GM19035 (cell line): ENCODE measurements around the gene FSTL3.
"Not testable (repeated sequence)": the region's sequence is repeated elsewhere in the genome, so short reads cannot be mapped to it uniquely, and the experiment has no call there.

ENCODE experiments used
- ATAC-seq: cut with Tn5 transposase; IDR thresholded peaks from one replicate; pipeline ENCODE4 v1.9.1; 2021; ENCODE audit not compliant: unreplicated experiment

Gene FSTL3

DNA sequence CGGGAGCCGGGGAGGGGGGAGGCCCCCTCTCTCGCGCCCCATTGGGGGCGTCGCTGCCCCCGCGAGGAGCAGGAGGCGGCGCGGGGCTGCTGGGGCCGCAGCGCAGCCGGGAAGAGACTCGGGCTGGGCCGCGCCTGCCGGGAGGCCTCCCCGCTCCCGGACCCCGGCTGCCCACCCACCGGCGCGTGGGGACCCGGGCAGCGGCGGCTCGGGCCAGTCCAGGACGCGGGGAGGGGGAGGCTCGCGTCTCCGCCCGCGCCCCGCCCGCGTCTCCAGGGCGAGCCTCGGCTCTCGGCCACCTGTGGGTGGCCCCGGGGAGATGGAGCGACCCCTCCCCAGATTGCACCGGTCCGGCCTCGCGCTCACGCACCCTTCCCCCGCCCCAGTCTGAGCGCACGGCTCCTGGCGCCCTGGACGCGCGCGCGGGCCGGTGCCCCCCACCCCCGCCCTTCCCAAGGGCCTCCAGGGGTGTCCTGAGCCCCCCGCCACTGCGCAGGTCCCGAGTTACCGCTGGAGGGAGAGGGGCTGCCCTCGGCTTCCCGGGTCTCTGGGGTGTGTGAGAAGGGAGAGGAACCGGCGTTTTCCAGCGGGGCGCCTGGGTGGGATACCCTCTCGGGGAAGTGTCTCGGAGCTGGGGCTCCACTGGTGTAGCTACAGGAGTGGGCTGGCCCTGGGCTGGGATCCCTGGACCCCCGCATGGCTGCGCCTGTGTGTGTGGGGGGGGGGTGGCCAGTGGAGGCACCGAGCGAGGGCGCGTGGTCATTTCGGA is 33.2 kb downstream of the FSTL3 start:
- ATAC-seq: no peak

DNA sequence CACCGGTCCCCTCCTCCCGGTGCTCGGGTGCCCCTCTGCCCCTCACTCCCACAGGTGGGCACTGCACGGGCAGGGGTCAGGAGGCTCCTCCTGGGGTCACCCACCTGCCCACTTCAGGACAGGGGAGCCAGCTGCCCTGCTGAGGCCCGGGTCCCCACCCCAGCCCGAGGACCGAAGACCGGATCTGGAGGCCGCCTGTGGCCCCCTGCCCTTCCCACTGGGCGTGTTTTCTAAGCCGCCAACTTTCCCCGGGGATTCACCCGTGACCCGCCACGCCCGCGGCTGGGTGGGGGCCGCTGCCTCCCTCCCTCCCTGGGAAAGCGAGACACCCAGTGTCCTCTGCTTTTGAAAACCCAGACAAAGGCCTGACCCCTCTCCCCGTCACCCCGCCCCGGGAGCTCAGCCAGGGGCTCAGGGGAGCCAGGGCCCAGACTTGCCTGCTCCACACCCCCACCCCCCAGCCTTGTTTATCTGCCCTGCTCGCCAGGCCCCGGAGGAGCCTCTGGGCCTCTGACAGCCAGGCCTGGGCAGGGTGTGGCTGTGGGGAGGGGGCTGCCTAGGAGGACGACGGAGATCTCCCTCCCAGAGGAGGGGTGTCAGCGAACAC is 33.9 kb downstream of the FSTL3 start:
- no peak for ATAC-seq

GRCh38 chr19:710767-711166 is 34.6 kb downstream of the FSTL3 start:
- ATAC-seq: no peak

GRCh38 chr19:711254-711653 is 35.1 kb downstream of the FSTL3 start:
- ATAC-seq: no peak

DNA sequence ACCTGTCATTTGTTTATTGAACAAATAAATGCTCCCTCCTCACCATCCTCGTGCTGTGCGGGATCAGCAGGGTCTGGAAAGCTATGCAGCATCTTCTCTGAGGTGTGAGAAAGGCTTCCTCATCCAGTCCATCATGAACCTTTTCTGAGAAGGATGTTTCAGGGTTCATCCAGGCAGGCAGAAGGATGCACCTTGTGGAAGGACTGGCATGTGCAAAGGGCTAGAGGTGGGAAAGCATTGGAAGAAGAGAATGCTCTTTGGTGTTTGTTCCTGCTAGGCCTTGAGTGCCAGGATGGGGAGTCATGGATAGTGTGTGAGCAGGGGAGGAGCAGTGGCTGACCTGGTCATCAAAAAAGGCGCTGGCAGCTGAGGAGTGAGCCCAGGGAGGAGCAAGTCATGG is 39.2 kb downstream of the FSTL3 start:
- no peak for ATAC-seq

DNA sequence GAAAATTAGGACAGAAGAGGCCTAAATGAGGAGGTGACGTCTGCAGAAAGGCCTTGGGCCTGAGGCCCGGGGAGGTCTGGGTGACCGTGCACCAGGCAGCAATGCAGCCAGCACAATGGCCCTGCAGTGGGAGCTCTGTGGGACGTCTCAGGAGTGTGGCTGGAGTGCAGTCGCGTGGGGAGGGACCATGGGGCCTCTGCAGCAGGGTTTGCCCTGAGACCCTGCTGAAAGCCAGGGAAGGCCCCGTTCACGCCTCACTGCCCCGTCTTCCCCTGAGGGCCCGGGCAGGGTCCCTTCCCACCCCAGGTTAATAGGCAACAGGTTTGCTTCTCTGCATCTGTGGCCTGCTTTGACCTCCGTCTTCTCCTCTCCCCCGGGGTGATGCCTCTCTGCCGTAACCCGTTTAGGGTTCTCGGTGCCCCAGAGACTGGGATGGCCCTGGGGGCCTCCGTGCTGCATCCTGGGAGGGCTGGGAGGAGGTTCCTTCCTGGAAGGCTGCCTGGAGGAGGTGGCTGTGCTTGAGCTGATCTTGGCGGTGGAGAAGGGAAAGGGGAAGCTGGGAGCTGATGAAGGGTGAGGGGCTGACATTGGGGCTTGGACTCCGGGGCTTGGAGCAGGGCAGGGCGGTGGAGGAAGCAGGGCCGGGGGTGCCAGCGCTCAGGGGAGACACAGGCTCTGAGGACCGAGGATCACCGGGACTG is 42.2 kb downstream of the FSTL3 start:
- no peak for ATAC-seq

DNA sequence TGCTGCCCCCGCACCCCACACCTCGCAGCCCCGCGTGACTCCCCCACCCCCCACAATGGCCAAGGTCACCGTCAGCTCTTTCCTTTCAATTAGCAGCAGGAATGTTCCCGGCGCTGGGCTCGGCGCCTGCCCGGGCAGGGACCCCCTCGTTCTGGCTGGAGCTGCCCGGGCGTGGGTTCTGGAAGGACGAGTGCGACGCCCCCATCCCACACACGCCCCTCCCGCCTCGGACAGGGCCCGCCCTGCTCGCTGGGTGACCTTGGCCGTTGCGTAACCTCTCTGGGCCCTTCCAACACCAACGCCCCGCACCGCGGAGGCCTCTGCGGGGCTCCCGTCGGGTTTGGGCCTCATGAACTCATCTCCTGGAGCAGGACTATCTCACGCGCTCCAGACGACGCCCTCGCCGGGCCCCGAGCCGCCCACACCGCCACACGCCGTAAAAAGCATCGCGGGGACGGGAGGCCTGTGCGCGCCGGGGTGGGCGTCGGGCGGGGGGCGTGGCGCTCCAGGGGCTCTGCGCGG is 42.9 kb downstream of the FSTL3 start:
- ATAC-seq: no peak

- ATAC-seq: no peak
Observed at GRCh38 chr19:719636-720344, 43.6 kb downstream of the FSTL3 start.

GRCh38 chr19:720345-721160 is 44.4 kb downstream of the FSTL3 start:
- ATAC-seq: no peak

DNA sequence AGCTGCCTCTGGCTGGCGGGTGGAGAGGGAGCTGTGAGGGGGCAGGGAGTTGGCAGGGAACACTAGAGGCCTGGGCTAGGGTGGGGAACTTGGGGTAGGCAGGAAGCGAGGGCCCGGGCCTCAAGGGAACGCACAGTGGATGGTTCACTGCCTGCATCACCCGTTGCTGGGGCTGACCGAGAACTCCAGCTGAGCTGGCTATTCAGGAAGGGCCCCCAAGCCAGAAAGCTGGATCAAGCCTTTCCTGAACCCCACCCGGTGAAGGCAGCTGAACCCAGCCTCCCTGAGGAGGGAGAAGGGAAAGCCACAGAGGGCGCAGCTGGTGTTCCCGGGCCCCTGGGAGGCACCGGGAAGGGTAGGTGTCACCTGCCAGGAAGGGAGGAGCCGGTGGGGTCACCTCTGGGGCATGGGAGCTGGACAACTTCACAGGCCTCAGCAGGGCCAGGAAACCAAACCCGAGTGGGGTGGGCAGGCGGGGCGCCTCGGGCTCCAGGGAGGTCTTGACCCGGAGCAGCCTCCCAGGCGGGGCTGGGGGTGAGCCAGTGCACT is 46.4 kb downstream of the FSTL3 start:
- ATAC-seq: no peak

DNA sequence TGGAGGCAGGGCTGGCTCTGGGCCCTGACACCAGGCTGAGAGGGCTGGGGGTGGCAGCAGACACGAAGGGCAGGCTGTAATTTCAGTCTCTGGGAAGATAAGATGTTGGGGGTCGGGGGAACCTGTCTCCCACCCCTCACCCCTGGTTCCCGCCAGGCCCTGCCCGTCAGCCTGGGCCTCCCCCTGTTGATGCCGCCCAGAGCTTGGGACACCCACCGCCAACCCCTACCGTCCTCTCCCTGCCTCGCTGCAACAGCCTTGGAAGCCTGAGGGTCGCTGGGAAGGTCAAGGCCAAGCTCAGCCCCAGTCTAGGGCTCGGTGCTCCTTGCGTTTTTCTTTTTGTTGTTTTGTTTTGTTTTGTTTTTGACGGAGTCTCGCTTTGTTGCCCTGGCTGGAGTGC is 47.1 kb downstream of the FSTL3 start:
- ATAC-seq: no peak

- ATAC-seq: no peak
Observed at GRCh38 chr19:723714-724113, 47.5 kb downstream of the FSTL3 start.

DNA sequence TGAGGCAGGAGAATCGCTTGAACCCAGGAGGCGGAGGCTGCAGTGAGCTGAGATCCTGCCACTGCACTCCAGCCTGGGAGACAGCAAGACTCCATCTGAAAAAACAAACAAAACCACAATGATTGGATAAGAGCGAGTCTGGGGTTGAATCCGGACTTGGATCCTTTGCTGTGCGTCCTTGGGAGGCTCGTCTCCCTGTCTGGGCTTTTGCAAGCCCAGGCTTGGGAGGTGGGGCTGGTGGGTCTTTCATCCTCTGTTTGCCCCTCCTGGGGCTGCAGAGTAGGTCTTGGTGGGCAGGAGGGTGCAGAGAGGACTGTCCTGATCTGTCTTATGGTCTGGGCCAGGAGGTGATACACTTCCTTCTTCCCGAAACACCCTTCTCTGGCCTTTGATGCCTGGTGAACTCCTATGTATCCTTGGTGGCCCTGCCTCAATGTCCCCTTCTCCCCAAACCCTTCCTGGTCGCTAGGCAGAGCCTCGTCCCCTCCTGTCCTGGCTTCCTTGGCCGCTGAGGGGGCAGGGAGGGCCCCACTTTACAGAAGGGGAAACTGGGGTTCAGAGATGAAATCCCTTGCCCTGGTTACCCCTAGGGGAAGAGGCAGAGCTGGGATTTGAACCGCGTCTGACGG is 49.4 kb downstream of the FSTL3 start:
- no peak for ATAC-seq

- ATAC-seq: no peak
Observed at GRCh38 chr19:726993-727956, 51.1 kb downstream of the FSTL3 start.

DNA sequence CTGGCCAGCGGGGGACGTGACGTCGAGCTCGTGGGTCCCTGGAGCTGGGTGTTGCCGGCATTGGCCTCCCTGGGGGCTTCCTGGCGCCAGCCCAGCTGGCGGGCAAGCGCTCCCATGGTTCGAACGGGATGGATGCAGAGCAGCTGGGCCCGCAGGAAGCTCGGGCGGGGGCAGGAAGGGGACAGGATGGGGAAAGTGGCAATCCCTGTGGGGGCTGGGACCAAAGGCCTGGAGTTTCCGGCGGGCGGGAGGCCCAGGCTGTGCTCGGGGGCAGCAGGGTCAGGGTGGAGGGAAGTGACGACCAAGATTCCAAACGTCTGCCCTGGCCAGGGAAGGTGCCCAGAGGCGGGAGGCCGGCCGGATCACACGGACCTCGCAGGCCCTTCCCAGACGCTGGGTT is 51.8 kb downstream of the FSTL3 start:
- no peak for ATAC-seq

DNA sequence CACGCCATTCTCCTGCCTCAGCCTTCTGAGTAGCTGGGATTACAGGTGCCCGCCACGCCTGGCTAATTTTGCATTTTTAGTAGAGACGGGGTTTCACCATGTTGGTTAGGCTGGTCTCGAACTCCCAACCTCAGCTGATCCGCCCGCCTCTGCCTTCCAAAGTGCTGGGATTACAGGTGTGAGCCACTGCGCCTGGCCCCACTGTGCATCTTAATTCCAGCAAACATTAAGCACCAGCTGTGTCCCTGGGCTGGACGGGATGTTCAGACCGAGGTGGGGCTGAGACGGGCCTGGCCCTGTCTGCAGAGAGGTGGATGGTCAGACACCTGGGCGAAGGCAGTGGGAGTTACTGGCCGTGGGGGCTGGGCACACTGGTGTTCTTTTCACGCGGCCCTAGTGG is 53.4 kb downstream of the FSTL3 start:
- ATAC-seq: not testable (repeated sequence)

DNA sequence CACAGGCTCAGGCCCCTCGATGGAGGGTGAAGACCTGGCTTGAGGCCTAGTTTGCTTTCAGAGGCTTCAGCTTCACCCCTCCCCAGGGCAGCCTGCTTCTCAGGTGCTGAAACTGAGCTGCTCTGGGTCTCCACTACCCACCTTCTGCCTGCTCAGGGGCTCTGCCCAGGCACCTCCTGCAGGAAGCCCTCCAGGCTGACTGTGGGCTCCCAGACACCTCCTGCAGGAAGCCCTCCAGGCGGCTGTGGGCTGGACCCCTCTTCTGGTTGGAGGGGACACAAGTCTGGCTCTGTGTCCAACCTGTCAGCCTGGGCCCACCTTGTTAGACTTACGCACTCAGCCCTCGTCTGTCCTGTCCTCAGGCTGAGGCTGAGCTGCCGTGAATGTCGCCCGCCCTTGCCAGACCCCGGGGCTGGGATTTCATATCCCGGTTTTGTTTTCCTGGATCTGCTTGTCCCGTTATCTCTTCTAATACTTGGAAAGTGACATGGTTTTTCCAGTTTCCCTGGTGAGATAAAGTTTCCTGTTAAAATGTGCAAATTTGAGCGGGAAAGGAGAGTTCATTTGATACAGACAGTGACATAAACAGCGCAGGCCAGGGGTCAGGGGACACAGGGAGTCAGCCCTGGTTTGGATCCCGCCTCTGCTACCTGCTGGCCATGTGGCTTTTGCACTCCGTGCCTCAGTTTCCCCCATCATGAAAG is 53.9 kb downstream of the FSTL3 start:
- no peak for ATAC-seq

- no peak for ATAC-seq
Observed at GRCh38 chr19:731000-731399, 54.8 kb downstream of the FSTL3 start.
